K562 (cell line): ENCODE data around the gene ALOXE3. TPM values are rescaled to one million over a fixed set of nuclear protein-coding genes. Genes with fewer than 3 reads are reported as not detected.

Experiments used
- CTBP1 ChIP-seq: fragments of 450-650 bp; IDR thresholded peaks from 2 replicates; pipeline ENCODE4 v1.6.1; 2016; ENCODE audit warnings: borderline replicate concordance
- GMEB1 ChIP-seq: fragments of 250-450 bp; sonication (Bioruptor Pico); IDR thresholded peaks from 2 replicates; pipeline ENCODE4 v1.4.0; 2020; ENCODE audit warnings: mild to moderate bottlenecking
- GTF2A2 ChIP-seq: IDR thresholded peaks from 2 replicates; pipeline ENCODE4 v1.6.1; 2016; ENCODE audit warnings: mild to moderate bottlenecking, missing genetic modification characterization, missing compliant biosample characterization
- GTF2F1 ChIP-seq: IDR thresholded peaks from 2 replicates; pipeline ENCODE4 v1.6.1; 2011; ENCODE audit warnings: low read depth, low read length, improper control_type of control experiment
- IFI16 ChIP-seq: fragments of 250-450 bp; sonication (Bioruptor Pico); IDR thresholded peaks from 2 replicates; pipeline ENCODE4 v2.1.2; 2022; ENCODE audit warnings: mild to moderate bottlenecking, inconsistent platforms
- KHSRP ChIP-seq: fragments of 450-650 bp; IDR thresholded peaks from 2 replicates; pipeline ENCODE4 v1.6.1; 2017
- LARP7 ChIP-seq: fragments of 450-650 bp; IDR thresholded peaks from 2 replicates; pipeline ENCODE4 v1.6.1; 2016
- MECOM ChIP-seq: fragments of 250-450 bp; sonication (Bioruptor Pico); IDR thresholded peaks from 2 replicates; pipeline ENCODE4 v1.8.0; 2022; ENCODE audit warnings: inconsistent platforms
- TOE1 ChIP-seq, 2 experiments: fragments of 450-650 bp in 1 of 2; sonication (generic) in 1 of 2; formaldehyde crosslinking in 1 of 2; IDR thresholded peaks; 2 replicates each; pipeline versions ENCODE4 v1.7.1 to v1.8.0; 2016 to 2022; ENCODE audit warnings: borderline replicate concordance in 2 of 2, mild to moderate bottlenecking in 2 of 2, antibody characterized with exemption in 1 of 2, inconsistent platforms in 1 of 2, low read depth in 1 of 2, missing genetic modification reagents in 1 of 2, moderate library complexity in 1 of 2
- UBTF ChIP-seq, 2 experiments: IDR thresholded peaks; 2 replicates each; pipeline ENCODE4 v1.6.1; 2012; ENCODE audit warnings: improper control_type of control experiment in 2 of 2, low read depth in 2 of 2, low read length in 2 of 2, borderline replicate concordance in 1 of 2
- ZBTB2 ChIP-seq: fragments of 450-650 bp; IDR thresholded peaks from 2 replicates; pipeline ENCODE4 v1.6.1; 2016; ENCODE audit warnings: antibody characterized with exemption
- ZNF431 ChIP-seq: sonication (generic); formaldehyde crosslinking; IDR thresholded peaks from 2 replicates; pipeline ENCODE4 v1.8.0; 2022; ENCODE audit warnings: mild to moderate bottlenecking, missing genetic modification reagents
- ZNF764 ChIP-seq: fragments of 250-450 bp; sonication (Bioruptor Pico); IDR thresholded peaks from 2 replicates; pipeline ENCODE4 v1.4.0; 2020; ENCODE audit warnings: low read depth, mild to moderate bottlenecking, moderate library complexity
- polyA plus RNA-seq, 8 experiments: library from polyadenylated mRNA; depleted of rRNA in 4 of 8; stranded (reverse) in 5 of 8; unstranded in 3 of 8; fragments of >200 nt; fragmentation: Nextera tagmentation in 2 of 8; fragmentation: Illumina TruSeq in 1 of 8; extraction: Ambion mirVana in 2 of 8; extraction: Trizol in 1 of 8; gene quantifications; 2 replicates each; pipeline versions ENCODE4 v1.2.1 to v1.2.3, GENCODE V29; 2011 to 2014; ENCODE audit warnings: inconsistent platforms in 1 of 8, missing spikeins in 1 of 8
- total RNA-seq, 7 experiments: library from RNA; depleted of rRNA in 6 of 7; stranded (reverse); fragments of >200 nt in 6 of 7; fragmentation: Illumina TruSeq in 2 of 7; extraction: Trizol in 2 of 7; gene quantifications; 2 replicates each; pipeline versions ENCODE4 v1.2.1 to v1.2.3, GENCODE V29; 2011 to 2021; ENCODE audit warnings: low replicate concordance in 1 of 7
- TF ChIP-seq, protein P1 (sequence below), 2 experiments: fragments of 450-650 bp in 1 of 2; sonication (generic) in 1 of 2; formaldehyde crosslinking in 1 of 2; IDR thresholded peaks in 1 of 2; conservative IDR thresholded peaks in 1 of 2; 2 replicates each; pipeline versions ENCODE4 v1.6.1 to v1.8.1; 2016 to 2023; ENCODE audit warnings: mild to moderate bottlenecking in 2 of 2, moderate library complexity in 2 of 2, inconsistent platforms in 1 of 2, missing genetic modification reagents in 1 of 2
- TF ChIP-seq, protein P2 (sequence below): sonication (generic); formaldehyde crosslinking; IDR thresholded peaks from 2 replicates; pipeline ENCODE4 v1.8.0; 2022; ENCODE audit warnings: mild to moderate bottlenecking, missing genetic modification reagents
- TF ChIP-seq, protein P3 (sequence below): fragments of 450-650 bp; formaldehyde crosslinking; IDR thresholded peaks from 2 replicates; pipeline ENCODE4 v1.4.0; 2020; ENCODE audit warnings: mild to moderate bottlenecking, mixed read lengths

Gene ALOXE3
- total and polyA plus RNA-seq, 9 of the 15 experiments (the other 6 are each of a cell fraction or from before 2014, with no cell fraction given) = 0.04 TPM; not detected in 8

DNA sequence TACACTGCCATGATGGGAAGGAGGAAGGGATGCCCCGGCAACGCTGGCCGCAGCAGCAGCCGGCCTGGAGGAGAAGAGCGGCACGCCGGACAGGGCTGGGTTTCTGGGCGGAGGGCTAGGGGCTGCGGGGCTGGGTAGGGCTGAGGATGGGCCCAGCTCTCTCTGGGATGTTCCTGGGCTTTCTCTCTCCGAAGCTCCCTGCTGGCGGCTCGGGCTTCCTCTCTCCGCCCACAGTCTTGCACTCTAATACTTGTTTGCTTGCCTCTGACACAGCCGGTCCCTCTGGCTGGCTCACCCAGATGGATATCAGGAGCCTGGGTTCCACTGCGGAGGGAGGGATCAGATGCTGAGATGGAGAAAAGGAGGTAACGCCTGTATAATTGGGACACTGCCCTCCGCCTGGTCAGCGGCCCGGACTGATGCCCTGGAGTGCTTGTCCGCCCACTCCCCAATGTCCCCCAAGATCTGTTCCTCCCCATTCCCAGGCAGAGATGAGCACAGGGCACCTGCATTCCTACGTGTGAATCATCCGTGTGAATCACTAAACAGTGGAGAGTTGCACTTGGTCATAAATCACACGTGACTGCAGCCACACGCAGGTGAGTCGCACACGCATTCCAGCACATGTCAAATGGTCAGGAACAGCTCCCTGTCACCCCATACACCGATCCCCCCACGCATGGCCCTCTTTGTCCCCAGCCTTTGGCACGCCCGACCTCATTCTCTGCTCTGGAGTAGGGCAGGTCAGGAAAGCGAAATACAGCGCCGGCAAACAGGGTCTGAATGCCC lies at the start of gene ALOXE3 (continued):
- TF ChIP-seq TOE1 (IDR thresholded peaks at IDR 0.05; ENCODE audit: borderline replicate concordance) = 0 out of 2 replicates have a peak, but pooled peaks have one; percentile 6
- TF ChIP-seq TOE1 (CRISPR knock-in tag; IDR thresholded peaks at IDR 0.05; ENCODE audit: borderline replicate concordance, low read depth) = no peak
- TF ChIP-seq KHSRP = no peak
- no peak for TF ChIP-seq ZBTB2
- no peak for TF ChIP-seq GTF2F1
- no peak for TF ChIP-seq UBTF (IDR thresholded peaks at IDR 0.05; ENCODE audit: borderline replicate concordance in 1 of 2, low read depth in 2 of 2, low read length in 2 of 2)
- TF ChIP-seq, protein P1, sequence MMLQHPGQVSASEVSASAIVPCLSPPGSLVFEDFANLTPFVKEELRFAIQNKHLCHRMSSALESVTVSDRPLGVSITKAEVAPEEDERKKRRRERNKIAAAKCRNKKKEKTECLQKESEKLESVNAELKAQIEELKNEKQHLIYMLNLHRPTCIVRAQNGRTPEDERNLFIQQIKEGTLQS (IDR thresholded peaks at IDR 0.05) = peak; percentile 44; the same call in 1 of the 2 replicates
- TF ChIP-seq, protein P1 (CRISPR knock-in tag; conservative IDR thresholded peaks at IDR 0.05) = no peak
- TF ChIP-seq, protein P2, sequence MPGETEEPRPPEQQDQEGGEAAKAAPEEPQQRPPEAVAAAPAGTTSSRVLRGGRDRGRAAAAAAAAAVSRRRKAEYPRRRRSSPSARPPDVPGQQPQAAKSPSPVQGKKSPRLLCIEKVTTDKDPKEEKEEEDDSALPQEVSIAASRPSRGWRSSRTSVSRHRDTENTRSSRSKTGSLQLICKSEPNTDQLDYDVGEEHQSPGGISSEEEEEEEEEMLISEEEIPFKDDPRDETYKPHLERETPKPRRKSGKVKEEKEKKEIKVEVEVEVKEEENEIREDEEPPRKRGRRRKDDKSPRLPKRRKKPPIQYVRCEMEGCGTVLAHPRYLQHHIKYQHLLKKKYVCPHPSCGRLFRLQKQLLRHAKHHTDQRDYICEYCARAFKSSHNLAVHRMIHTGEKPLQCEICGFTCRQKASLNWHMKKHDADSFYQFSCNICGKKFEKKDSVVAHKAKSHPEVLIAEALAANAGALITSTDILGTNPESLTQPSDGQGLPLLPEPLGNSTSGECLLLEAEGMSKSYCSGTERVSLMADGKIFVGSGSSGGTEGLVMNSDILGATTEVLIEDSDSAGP = no peak
- TF ChIP-seq, protein P3, sequence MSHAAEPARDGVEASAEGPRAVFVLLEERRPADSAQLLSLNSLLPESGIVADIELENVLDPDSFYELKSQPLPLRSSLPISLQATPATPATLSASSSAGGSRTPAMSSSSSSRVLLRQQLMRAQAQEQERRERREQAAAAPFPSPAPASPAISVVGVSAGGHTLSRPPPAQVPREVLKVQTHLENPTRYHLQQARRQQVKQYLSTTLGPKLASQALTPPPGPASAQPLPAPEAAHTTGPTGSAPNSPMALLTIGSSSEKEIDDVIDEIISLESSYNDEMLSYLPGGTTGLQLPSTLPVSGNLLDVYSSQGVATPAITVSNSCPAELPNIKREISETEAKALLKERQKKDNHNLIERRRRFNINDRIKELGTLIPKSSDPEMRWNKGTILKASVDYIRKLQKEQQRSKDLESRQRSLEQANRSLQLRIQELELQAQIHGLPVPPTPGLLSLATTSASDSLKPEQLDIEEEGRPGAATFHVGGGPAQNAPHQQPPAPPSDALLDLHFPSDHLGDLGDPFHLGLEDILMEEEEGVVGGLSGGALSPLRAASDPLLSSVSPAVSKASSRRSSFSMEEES (CRISPR knock-in tag) = no peak
- no peak for TF ChIP-seq GTF2A2 (tag)
- no peak for TF ChIP-seq MECOM
- no peak for TF ChIP-seq ZNF431 (CRISPR knock-in tag)
- TF ChIP-seq CTBP1 = peak; percentile 49; the same call in 1 of the 2 replicates
- no peak for TF ChIP-seq LARP7
- TF ChIP-seq IFI16 (CRISPR knock-in tag) = no peak
- no peak for TF ChIP-seq GMEB1
- no peak for TF ChIP-seq ZNF764 (CRISPR knock-in tag)
